NCI-H82 treated with DMSO at 0.1 percent for 48 hours (cell line): ENCODE measurements around the gene KCNK7.

Experiments used
- DNase-seq: peaks from one replicate; lab custom pipeline; 2025; ENCODE audit not compliant: unreplicated experiment; lab: John Stamatoyannopoulos, UW

The KCNK7 gene

DNA sequence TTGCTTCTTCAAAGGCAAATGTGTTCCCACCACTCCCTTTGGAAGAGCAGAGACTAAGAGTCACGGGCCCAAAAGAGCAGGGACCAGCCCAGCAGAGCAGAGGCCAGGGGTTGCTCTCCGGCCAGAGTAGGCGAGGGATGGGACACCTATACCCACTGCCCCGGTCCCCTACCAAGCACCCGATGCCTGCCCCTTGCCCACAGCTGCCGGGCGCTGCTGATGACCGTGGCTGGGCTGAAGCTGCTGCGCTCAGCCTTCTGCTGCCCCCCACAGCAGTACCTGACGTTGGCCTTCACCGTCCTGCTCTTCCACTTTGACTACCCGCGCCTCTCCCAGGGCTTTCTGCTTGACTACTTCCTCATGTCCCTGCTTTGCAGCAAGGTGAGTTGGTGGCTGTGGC, 31.6 kb upstream of the KCNK7 start:
- no peak for DNase-seq

DNA sequence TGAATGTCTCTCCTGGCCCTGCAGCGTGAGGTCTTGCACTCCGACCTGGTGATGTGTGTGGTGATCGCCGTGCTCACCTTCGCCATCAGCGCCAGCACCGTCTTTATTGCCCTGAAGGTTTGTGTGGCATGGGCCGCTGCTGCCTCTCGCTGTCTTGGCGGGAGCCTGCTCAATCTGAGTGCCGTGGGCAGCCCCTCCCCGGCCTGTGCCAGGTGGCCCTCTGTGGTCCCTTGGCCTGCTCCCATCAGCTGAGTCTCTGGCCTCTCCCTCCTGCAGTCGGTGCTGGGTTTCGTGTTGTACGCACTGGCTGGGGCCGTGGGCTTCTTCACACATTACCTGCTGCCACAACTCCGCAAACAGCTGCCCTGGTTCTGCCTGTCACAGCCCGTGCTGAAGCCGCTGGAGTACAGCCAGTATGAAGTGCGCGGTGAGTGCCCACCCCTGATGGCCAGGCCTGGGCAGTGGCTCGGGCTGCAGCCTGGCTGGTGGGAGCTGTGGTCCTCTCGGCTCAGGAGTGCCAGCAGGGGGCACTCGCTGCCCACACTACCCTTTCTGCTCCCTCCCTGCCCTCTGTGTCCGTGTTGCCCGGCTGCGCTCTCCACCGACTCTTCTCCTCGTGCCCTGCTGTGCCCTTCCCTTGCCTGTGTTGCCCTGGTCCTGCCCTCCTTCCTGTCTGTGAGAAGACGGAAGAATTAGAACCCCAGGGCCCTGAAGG, 30.2 kb upstream of the KCNK7 start:
- no peak for DNase-seq

DNA sequence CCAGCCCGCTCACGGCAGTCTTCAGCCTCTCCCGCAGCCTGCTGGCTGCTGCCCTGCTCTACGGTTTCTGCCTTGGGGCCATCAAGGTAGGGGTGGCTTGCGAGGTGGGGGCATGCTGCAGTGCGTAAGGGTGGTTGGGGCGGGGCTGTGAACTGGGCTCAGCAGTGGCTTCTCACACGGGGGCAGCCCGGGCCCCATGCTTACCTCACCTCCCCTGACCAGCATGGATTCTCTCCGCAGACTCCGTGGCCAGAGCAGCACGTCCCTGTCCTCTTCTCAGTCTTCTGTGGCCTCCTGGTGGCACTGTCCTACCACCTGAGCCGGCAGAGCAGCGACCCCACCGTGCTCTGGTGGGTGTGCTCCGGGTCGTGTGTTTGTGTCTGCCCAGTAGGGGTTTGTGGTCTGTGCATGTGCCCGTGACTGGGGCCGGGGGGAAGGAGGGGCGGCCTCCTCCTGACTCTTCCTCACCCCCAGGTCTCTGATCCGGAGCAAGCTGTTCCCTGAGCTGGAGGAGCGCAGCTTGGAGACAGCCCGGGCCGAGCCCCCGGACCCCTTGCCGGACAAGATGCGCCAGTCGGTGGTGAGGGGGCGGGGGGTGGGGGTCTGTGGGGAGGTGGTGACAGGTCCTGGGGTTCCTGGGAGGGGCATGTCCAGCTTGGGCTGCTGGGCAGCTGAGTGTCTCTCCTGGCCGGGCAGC, 29.5 kb upstream of the KCNK7 start:
- no peak for DNase-seq

DNA sequence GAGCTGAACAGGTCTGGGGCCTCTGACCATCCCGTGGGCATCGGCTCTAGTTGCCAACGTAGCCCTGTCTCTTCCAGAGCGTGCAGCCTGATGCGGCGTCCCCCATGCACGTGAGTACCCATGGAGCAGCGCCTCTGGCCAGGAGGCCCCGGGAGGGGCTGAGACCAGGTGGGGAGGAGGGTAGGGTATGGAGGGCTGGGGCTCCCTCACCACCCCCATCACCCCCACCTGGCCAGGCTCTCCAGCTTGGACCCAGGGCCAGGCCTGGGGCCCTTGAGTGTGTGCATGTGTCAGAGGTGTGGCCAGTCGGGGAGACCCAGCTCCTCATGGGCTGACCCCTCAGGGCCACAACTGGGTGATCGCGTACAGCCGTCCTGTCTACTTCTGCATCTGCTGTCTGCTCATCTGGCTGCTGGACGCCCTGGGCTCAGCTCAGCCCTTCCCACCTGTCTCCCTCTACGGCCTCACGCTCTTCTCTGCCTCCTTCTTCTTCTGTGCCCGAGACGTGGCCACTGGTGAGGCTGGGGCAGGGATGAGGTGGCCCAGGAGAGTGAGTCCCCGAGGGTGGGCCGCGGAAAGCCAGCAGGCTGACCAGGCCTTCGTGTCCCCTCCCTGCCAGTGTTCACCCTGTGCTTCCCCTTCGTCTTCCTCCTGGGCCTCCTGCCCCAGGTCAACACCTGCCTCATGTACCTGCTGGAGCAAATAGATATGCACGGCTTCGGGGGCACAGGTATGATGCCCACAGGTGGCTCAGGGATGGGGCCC, 28.4 kb upstream of the KCNK7 start:
- no peak for DNase-seq

DNA sequence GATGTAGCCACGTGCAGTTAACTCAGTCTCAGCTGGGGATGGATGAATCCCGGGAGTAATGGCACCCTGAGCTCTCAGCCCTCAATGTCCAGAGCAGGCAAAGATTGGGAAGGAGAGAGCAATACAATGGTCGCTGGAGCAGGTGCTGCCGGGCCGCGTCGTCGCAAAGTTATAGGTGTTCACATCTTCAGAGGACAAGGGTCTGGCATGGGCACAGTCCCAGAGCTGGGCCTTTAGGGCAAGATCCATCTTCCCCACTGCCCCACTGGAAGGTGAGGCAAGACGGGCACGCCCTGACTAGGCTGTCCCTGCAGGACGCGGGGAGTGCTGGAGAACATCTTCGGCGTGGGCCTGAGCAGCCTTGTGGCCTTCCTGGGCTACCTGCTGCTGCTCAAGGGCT, 27.6 kb upstream of the KCNK7 start:
- no peak for DNase-seq

DNA sequence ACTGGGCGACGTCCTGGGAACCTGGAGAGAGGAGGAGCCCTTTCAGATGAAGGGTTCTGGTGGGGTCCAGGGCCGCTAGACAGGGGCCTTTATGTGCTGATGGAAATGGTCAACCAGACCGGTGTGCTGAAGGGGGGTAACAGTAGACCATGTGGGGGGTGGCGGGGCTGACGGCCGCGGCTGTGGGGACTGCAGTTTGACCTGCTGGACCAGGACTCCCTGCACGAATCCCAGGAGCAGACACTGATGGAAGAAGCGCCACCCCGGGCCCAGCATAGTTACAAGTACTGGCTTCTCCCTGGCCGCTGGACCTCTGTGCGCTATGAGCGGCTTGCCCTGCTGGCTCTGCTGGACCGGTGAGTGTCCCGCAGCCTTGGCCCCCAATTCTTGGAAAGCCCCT, 26.4 kb upstream of the KCNK7 start:
- DNase-seq: no peak

DNA sequence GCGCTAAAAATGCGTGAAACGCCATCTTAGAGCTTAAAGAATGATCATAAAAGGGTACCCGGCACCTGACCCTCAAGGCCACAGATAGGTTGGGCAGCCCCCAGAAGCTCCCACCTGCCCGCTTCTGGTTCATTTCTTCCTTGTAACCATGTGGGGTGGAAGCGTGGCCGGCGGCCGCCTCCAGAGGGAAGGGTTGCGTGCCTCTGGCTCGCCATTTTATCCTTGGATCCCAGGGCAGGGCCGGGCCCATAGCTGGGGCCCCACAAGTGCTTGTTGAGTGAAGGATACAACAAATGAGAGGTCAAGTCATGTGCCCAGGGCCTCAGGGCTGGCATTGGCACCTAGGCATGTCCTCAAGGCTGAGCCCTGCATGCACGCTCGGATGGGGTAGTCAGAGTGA, 25.9 kb upstream of the KCNK7 start:
- DNase-seq: no peak

DNA sequence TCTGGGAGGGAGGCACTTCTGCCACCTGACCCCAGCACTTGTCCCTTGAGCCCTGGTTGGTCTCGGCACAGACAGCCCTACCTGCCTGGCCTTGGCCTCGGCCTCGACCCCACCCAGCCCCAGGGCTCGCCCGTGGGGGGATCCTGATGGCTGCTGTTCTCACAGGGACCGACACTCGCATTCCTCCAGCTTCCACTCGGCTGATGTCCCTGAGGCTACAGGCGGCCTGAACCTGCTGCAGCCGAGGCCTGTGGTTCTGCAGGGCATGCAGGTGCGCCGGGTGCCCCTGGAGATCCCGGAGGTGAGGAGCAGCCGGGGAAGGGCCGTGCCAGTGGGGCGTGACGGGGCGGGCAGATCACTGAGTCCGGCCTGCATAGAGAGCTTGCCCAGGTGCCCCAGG, 25.1 kb upstream of the KCNK7 start:
- DNase-seq: no peak

DNA sequence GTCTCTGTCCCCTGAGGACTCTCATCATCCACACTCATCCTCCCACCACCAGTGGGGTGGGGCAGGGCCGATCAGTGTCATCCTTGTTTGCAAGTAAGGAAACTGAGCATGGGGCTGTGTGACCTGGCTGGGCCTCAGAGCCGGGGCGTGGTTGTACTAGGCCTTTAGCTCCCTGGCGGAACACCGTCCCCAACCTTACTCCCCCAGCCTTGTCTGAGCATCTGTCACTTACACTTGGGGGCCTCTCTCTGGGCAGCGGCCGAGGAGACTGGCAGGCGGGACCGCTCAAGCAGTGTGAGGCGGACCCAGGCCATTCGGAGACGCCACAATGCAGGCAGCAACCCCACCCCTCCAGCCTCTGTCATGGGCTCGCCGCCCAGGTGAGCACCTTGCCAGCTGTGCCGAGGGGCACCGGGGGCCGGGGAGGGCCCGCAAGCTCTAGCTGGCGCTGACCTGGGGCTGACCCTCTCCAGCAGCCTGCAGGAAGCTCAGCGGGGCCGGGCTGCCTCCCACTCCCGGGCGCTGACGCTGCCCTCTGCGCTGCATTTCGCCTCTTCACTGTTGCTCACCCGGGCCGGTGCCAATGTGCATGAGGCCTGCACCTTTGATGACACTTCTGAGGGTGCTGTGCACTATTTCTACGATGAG, 23.8 kb upstream of the KCNK7 start:
- DNase-seq: no peak

DNA sequence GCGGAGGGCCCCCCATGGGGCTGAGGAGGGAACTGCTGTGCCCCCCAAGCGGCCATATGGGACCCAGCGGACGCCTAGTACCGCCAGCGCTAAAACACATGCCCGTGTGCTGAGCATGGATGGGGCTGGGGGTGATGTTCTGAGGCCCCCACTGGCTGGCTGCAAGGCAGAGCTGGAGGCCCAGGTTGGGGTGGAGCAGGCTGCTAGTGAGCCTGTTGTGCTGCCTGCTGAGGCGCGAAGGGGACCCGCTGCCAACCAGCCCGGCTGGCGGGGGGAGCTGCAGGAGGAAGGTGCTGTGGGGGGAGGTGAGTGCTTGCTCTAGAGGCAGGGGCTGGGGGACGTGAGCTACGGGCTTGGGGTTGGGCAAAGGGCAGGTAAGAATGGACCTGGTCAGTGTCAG, 23.2 kb upstream of the KCNK7 start:
- no peak for DNase-seq

DNA sequence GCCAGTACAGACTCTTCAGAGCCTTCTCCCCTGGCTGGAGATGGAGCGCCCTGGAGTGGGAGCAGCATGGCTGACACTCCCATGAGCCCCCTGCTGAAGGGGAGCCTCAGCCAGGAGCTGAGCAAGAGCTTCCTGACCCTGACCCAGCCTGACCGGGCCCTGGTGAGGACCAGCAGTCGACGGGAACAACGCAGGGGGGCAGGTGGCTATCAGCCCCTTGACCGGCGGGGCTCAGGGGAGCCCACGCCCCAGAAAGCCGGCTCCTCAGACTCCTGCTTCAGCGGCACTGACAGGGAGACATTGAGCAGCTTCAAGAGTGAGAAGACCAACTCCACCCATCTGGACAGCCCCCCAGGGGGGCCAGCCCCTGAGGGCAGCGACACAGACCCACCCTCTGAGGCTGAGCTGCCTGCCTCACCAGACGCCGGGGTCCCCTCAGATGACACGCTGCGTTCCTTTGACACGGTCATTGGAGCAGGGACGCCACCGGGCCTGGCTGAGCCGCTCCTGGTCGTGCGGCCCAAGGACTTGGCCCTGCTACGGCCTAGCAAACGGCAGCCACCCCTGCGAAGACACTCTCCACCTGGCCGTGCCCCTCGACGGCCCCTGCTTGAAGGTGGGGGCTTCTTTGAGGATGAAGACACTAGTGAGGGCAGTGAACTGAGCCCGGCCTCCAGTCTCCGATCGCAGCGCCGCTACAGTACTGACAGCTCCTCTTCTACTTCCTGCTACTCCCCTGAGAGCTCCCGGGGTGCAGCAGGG, 22.6 kb upstream of the KCNK7 start:
- DNase-seq: no peak

DNA sequence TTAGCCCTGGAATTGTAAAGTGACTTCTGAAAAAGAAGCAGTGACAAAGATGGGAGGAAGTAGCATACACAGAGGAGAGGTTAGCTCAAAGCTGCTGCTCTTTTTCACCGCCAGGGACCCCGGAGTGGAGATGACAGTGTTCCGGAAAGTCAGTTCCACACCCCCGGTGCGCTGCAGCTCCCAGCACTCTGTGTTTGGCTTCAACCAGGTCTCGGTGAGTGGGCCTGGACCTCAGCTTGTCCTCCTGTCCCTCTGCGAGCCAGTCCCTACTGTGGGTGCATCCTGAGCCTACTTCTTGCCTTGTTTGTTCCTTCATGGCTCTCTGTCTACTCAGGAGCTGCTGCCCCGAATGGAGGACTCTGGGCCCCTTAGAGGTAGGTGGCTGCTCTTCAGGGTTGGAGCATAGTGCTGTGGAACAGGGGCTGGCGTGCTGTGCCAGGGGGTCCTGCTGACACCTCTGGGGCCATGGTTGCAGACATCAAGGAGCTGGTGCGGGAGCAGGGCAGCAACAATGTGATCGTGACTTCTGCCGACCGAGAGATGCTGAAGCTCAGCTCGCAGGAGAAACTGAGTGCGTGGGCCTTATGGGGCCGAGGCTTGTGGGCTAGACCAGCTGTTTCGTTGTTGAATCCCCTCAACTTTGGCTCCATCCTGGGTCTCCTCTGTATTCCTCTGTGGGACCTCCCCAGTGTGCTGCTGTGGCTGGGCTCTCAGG, 21.7 kb upstream of the KCNK7 start:
- DNase-seq: no peak

DNA sequence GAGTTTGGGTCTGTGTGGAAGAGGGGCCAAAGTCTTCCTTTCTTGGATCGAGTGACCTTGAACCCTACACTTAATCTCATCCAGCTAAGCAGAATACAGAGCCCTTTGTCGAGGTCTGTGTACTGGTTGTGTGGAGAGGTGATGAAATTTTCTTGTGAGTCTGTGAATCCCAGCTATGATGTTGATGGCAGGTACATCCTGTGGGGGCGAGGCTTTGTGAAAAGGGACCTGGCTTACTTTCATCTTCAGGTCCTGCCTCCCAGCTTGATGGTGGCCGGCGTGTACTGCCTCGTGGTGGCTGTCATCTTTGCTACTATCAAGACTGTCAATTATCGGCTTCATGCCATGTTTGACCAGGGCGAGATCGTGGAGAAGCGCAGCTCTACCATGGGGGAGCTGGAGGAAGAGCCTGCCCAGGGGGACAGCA, 21.0 kb upstream of the KCNK7 start:
- no peak for DNase-seq

DNA sequence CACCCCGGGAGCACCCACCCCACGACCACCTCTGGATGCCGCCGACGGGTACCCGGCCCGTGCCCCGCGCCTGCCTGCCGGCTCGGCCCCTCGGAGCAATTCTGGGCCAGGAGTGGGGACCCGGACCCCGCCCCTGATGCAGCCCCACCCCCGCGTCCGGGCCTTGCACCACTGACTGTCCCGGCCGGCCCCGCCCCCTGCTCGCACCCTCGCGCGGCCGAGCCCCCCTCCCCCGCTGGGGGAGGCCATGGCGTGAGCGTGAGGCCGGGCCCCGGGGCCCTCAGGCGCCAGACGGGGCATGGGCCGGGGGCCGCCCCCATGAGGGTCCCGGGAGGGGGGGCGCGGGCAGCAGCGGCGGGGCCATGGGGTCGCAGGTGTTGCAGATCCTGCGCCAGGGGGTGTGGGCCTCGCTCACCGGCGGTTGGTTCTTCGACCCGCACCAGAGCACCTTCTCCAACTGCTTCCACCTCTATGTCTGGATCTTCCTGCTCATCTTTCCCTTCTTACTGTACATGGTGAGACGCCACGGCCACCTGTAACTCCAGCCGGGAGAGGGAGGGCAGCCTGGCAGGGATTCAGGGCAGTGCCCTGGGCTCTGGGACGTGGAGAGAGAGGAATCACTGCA, 20.5 kb upstream of the KCNK7 start:
- DNase-seq: no peak

DNA sequence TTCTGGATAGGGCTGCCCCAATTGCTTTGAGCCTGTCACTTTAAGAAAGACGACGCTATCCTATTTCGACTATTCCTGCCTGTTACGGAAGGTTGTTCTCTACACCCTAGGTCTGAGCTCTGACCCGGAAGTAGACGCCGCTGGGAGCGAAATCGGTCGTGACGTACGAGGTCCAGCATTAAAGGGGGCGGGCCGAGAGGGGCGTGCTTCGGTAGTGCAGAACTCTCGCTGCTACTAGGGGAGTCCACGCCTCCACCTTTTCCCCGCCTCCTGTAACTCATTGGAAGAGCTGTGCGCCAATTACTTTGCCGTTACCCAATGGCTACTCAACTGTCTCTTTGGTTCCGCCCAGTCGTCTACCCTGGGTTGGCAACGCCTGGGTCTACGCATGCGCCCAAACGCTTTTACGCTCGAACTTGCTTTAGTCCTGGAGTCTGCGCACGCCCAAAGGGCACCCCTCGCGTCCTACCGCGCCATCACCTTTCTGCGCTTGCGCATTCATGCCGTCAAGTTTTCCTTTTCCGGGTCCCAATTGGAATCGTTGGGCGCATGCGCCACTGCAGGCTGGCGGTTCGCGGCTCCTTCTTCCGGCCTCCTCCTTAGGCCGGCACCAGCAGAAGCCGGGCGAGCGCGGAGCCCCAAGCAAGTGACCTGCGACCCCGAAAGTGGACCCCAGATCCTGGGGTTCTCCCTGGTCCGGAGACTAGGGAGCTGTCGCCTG, 19.8 kb upstream of the KCNK7 start, which contains the start of gene PCNX3:
Gene PCNX3 (plus strand): TSS at position 548 of the 721 bp plus-strand sequence. CDS start 536 bp downstream, outside the sequence.
- DNase-seq: peak; percentile 98

DNA sequence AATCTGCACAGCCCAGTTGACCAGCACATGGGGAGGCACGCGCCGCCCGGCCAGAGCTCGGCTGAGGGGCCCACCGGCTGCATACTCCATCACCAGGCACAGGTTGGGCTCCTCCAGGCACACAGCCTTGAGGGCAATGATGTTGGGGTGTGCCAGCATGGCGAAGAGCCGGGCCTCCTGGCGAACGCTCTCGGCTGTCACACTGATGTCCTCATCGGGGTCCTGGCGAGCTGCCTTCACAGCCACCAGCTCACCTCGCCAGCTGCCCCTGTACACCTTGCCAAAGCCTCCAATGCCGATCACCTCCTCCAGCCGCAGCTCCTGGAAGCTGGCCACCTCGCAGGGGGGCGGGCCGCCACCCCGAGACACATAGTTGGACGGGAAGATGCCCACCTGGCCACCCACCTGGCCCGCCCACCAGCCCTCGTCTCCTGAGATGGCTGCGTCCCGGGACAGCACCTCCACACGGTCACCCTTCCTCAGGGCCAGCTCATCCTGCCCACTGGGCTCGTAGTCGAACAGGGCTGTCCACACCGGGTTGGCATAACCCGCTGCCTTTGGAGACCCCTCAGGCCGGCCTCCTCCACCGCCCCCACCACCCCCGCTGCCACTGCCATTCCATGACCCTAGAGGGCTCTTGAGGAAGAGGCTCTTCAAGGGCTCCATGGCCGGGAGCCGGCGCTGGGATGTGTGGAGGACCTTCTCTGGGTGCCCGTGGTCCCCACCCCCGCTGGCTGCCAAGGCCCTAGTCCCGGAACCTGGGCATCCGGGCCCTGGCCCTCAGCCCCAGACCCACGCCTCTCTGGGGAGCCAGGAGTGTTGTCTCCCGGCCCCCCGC, 17.7 kb upstream of the KCNK7 start:
- DNase-seq: no peak

DNA sequence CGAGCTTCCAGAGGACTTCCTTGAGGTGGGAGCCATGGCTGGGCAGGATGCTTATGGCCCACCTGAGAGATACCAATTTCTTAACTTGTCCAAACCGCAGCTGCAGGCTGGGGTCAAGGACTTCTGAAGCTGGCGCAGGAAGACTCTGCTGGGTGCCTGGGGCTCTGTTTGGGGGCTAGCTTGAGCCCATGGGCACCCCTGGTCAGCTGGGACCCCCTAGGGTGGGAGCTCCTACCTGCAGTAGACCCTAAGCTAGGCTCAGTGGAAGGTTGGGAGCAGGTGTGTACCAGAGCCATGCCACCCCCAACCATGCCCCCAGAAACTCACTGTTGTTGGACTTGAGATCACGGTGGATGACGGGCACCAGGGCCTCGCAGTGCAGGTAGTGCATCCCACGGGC, 17.1 kb upstream of the KCNK7 start:
- DNase-seq: no peak
